Measurements from ENCODE around the gene MED9.

The MED9 gene

GRCh38 chr17:17499402-17500145 lies 22.8 kb downstream of the MED9 start:
- Histone ChIP-seq H3K9ac (ENCODE audit: insufficient read length) (no peak overlapping the region), H3K36me3 (ENCODE audit: insufficient read depth, low read length) (no peaks in the 10 kb centered on the region), H3K27ac (no peak overlapping the region), H3K9me3 (ENCODE audit: low read depth, low read length) (no peaks in the 10 kb centered on the region), H3K4me3 (no peak overlapping the region)
- TF ChIP-seq FOXP2 (optimal IDR thresholded peaks at IDR 0.05; ENCODE audit: control extremely low read depth, extremely low read length, insufficient read depth): no peak
- no peak for TF ChIP-seq EZH2 (IDR thresholded peaks at IDR 0.05)
- no peak for TF ChIP-seq POLR2AphosphoS5 (IDR thresholded peaks at IDR 0.05; ENCODE audit: borderline replicate concordance, low read depth, low read length)
- no peak for DNase-seq (ENCODE audit: low read depth, low spot score)

GRCh38 chr17:17500999-17501605 lies 24.3 kb downstream of the MED9 start:
- H3K36me3 ChIP-seq (ENCODE audit: insufficient read depth, low read length): no peaks in the 10 kb centered on the region
- H3K9me3 ChIP-seq (ENCODE audit: low read depth, low read length): no peaks in the 10 kb centered on the region
- H3K9ac ChIP-seq (ENCODE audit: insufficient read length): no peak overlapping the region
- no peak overlapping the region for H3K27ac ChIP-seq
- no peak for DNase-seq (ENCODE audit: low read depth, low spot score)
- no peak overlapping the region for H3K4me3 ChIP-seq
- TF ChIP-seq POLR2AphosphoS5 (IDR thresholded peaks at IDR 0.05; ENCODE audit: borderline replicate concordance, low read depth, low read length): no peak
- TF ChIP-seq FOXP2 (optimal IDR thresholded peaks at IDR 0.05; ENCODE audit: control extremely low read depth, extremely low read length, insufficient read depth): no peak
- no peak for TF ChIP-seq EZH2 (IDR thresholded peaks at IDR 0.05)

GRCh38 chr17:17502741-17503565 lies 26.2 kb downstream of the MED9 start:
- no peak overlapping the region for H3K9ac ChIP-seq (ENCODE audit: insufficient read length)
- H3K4me3 ChIP-seq: no peak overlapping the region
- H3K27ac ChIP-seq: no peak overlapping the region
- H3K9me3 ChIP-seq (ENCODE audit: low read depth, low read length): no peaks in the 10 kb centered on the region
- TF ChIP-seq FOXP2 (optimal IDR thresholded peaks at IDR 0.05; ENCODE audit: control extremely low read depth, extremely low read length, insufficient read depth): no peak
- TF ChIP-seq EZH2 (IDR thresholded peaks at IDR 0.05): no peak
- no peak for TF ChIP-seq POLR2AphosphoS5 (IDR thresholded peaks at IDR 0.05; ENCODE audit: borderline replicate concordance, low read depth, low read length)
- no peaks in the 10 kb centered on the region for H3K36me3 ChIP-seq (ENCODE audit: insufficient read depth, low read length)
- DNase-seq (ENCODE audit: low read depth, low spot score): no peak

GRCh38 chr17:17503566-17504130 lies 26.8 kb downstream of the MED9 start:
- DNase-seq (ENCODE audit: low read depth, low spot score): no peak
- Histone ChIP-seq H3K9ac (ENCODE audit: insufficient read length) (no peak overlapping the region), H3K9me3 (ENCODE audit: low read depth, low read length) (no peaks in the 10 kb centered on the region), H3K36me3 (ENCODE audit: insufficient read depth, low read length) (no peaks in the 10 kb centered on the region), H3K27ac (no peak overlapping the region), H3K4me3 (no peak overlapping the region)
- TF ChIP-seq POLR2AphosphoS5 (IDR thresholded peaks at IDR 0.05; ENCODE audit: borderline replicate concordance, low read depth, low read length) (no peak), FOXP2 (optimal IDR thresholded peaks at IDR 0.05; ENCODE audit: control extremely low read depth, extremely low read length, insufficient read depth) (no peak)

GRCh38 chr17:17504341-17505140 lies 27.7 kb downstream of the MED9 start:
- no peak overlapping the region for H3K9ac ChIP-seq (ENCODE audit: insufficient read length)
- no peaks in the 10 kb centered on the region for H3K9me3 ChIP-seq (ENCODE audit: low read depth, low read length)
- no peak overlapping the region for H3K4me3 ChIP-seq
- no peaks in the 10 kb centered on the region for H3K36me3 ChIP-seq (ENCODE audit: insufficient read depth, low read length)
- TF ChIP-seq EZH2 (IDR thresholded peaks at IDR 0.05): no peak
- H3K27ac ChIP-seq: no peak overlapping the region
- no peak for DNase-seq (ENCODE audit: low read depth, low spot score)

- Histone ChIP-seq H3K9me3 (ENCODE audit: low read depth, low read length) (no peaks in the 10 kb centered on the region), H3K27ac (no peak overlapping the region), H3K36me3 (ENCODE audit: insufficient read depth, low read length) (no peaks in the 10 kb centered on the region), H3K9ac (ENCODE audit: insufficient read length) (no peak overlapping the region), H3K4me3 (no peak overlapping the region)
- TF ChIP-seq FOXP2 (optimal IDR thresholded peaks at IDR 0.05; ENCODE audit: control extremely low read depth, extremely low read length, insufficient read depth): no peak
- TF ChIP-seq EZH2 (IDR thresholded peaks at IDR 0.05): no peak
- TF ChIP-seq POLR2AphosphoS5 (IDR thresholded peaks at IDR 0.05; ENCODE audit: borderline replicate concordance, low read depth, low read length): no peak
- no peak for DNase-seq (ENCODE audit: low read depth, low spot score)
Measured at GRCh38 chr17:17505151-17505550, 28.4 kb downstream of the MED9 start.

GRCh38 chr17:17505610-17506171 lies 28.9 kb downstream of the MED9 start:
- TF ChIP-seq POLR2AphosphoS5 (IDR thresholded peaks at IDR 0.05; ENCODE audit: borderline replicate concordance, low read depth, low read length) (no peak), EZH2 (IDR thresholded peaks at IDR 0.05) (no peak), FOXP2 (optimal IDR thresholded peaks at IDR 0.05; ENCODE audit: control extremely low read depth, extremely low read length, insufficient read depth) (no peak)
- H3K9ac ChIP-seq (ENCODE audit: insufficient read length): no peak overlapping the region
- H3K9me3 ChIP-seq (ENCODE audit: low read depth, low read length): no peaks in the 10 kb centered on the region
- no peak for DNase-seq (ENCODE audit: low read depth, low spot score)
- no peaks in the 10 kb centered on the region for H3K36me3 ChIP-seq (ENCODE audit: insufficient read depth, low read length)
- no peak overlapping the region for H3K4me3 ChIP-seq
- no peak overlapping the region for H3K27ac ChIP-seq

Measured in SK-N-MC (cell line).